Esophagus squamous epithelium (tissue), 5 donors: Measurements from ENCODE around the gene KRT6B. TPM values are rescaled to one million over a fixed set of nuclear protein-coding genes. Genes with fewer than 3 reads are reported as not detected.

Experiments used
- DNase-seq: peaks from one replicate; lab custom pipeline; 2025; lab: John Stamatoyannopoulos, UW
- H3K27ac ChIP-seq, 4 donors: fragments of 200-600 bp; sonication (generic); one replicate each; pipeline ENCODE4 v1.5.1; 2016 to 2019; ENCODE audit warnings: mild to moderate bottlenecking in 1 of 4
- H3K27me3 ChIP-seq, 4 donors: fragments of 200-600 bp; sonication (generic); 1 replicate in 3 of 4; 2 replicates in 1 of 4; pipeline versions ENCODE4 v1.5.1 to v1.6.0; 2017 to 2021; ENCODE audit warnings: antibody characterized with exemption in 1 of 4
- H3K36me3 ChIP-seq, 3 donors: fragments of 200-600 bp; sonication (generic); one replicate each; pipeline ENCODE4 v1.5.1; 2016 to 2019
- H3K4me1 ChIP-seq, 3 donors: fragments of 200-600 bp; sonication (generic); one replicate each; pipeline ENCODE4 v1.5.1; 2017 to 2019
- H3K4me3 ChIP-seq, 4 donors: fragments of 200-600 bp; sonication (generic); 1 replicate in 3 of 4; 2 replicates in 1 of 4; pipeline ENCODE4 v1.5.1; 2016 to 2019; ENCODE audit warnings: mild to moderate bottlenecking in 2 of 4, moderate library complexity in 1 of 4
- H3K9me3 ChIP-seq, 3 donors: fragments of 200-600 bp; sonication (generic); one replicate each; pipeline ENCODE4 v1.5.1; 2016 to 2019
- POLR2A ChIP-seq, 4 donors: fragments of 450-650 bp; IDR thresholded peaks; one replicate each; pipeline ENCODE4 v1.6.1; 2017; ENCODE audit warnings: antibody characterized with exemption in 4 of 4, mild to moderate bottlenecking in 4 of 4, moderate library complexity in 3 of 4
- WGBS, 2 donors: methylation state at CpG; one replicate each; pipeline ENCODE4 v1.1.5; 2018; 5-methylcytosine and 5-hydroxymethylcytosine counted together
- intact Hi-C: fragments of 100-400 bp; cut with DNase I; formaldehyde crosslinking; loops from one replicate; pipeline ENCODE4 v1.15.0; 2022
- total RNA-seq, 4 donors: library from RNA; depleted of rRNA; stranded (reverse); fragments of >200 nt; gene quantifications; one replicate each; pipeline ENCODE4 v1.1.0, GENCODE V29; 2016
- TF ChIP-seq, protein P1 (sequence below), 6 experiments: fragments of 450-650 bp in 4 of 6; fragments of 200-600 bp in 2 of 6; sonication (generic) in 2 of 6; IDR thresholded peaks; one replicate each; pipeline ENCODE4 v1.5.1; 2016 to 2019; ENCODE audit warnings: antibody characterized with exemption in 6 of 6, mild to moderate bottlenecking in 4 of 6, moderate library complexity in 4 of 6
- donor health status: DM: yes; HTN: yes; CAD: no.

KRT6B gene
- total RNA-seq, 4 donors from 2014 or later: 308 to 3,585 (median 1,609) TPM

DNA sequence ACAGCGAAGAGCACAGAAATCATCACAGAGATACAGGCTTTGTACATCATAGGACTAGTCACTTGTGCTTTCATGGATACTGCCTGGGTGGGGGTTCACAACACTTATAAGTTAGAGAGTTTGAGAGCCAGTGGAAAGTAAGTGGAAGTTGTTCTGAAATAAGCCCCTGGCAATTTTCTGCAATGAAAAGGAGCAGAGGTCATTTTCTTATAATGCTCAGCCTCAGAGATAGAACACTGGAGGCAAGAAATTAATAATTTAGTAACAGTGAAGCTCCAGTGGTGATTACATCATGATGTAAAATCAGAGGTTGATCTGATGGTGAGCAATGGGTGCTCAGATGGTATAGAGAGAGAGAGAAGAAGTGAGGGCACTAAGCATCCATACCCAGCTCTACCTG lies 35.3 kb upstream of the KRT6B start:
- TF ChIP-seq, protein P1, sequence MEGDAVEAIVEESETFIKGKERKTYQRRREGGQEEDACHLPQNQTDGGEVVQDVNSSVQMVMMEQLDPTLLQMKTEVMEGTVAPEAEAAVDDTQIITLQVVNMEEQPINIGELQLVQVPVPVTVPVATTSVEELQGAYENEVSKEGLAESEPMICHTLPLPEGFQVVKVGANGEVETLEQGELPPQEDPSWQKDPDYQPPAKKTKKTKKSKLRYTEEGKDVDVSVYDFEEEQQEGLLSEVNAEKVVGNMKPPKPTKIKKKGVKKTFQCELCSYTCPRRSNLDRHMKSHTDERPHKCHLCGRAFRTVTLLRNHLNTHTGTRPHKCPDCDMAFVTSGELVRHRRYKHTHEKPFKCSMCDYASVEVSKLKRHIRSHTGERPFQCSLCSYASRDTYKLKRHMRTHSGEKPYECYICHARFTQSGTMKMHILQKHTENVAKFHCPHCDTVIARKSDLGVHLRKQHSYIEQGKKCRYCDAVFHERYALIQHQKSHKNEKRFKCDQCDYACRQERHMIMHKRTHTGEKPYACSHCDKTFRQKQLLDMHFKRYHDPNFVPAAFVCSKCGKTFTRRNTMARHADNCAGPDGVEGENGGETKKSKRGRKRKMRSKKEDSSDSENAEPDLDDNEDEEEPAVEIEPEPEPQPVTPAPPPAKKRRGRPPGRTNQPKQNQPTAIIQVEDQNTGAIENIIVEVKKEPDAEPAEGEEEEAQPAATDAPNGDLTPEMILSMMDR (IDR thresholded peaks at IDR 0.05): no peak
- no peak for TF ChIP-seq POLR2A (IDR thresholded peaks at IDR 0.05)

DNA sequence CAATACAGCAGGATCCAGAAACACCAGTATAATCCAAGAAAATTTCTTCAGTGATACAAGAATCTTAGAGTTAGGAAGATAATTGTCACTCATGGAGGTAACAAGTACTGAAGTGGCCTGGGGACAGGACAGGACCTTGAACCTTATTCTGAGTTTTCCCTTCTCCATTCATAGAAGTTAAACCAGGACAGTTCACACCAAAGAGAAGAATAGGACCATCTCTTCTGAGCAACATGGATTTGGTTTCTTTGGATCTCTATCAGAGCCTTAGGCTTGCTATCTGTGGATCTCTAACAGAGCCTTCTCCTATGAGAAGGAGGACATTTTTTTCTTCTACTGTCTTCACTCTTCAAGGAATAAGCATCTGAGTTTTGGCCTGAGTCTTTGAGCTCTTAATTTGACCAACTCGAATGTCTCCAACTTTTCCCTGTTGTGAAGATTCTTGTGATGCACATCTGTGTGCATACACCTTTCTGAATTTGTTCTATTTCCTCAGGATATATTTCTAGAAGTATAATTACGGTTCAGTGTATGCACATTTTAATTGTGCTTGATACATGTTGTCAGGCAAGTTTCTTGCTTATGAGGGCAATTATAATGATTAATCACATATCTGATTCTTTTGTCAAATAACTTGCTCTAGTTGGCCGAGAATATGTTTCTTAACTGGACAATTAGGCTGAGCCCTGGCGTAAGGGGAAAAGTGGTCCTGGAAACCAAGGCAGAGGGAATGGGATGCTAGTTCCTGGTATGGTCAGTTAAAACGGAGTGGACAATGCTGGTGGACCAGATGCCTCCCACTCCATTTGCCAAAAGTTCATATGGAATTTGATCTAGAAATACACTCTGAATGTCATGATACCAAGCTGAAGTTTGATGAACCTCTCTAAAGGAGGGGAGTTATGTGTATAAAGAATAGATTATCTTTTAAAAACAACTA lies 34.5 kb upstream of the KRT6B start:
- 63 to 67% methylated on average over 5 of the region's 5 CpGs for WGBS, 2 donors
- DNase-seq: no peak
- intact Hi-C loops: no loop called here

More for the DNA sequence above, 35.3 kb upstream of the KRT6B start:
- Histone ChIP-seq H3K27me3 (no peaks in the 10 kb centered on the region), H3K36me3 (peaks cover 0 to 37% (median 0%) of the 10 kb centered on the region in 3 donors), H3K27ac (no peak overlapping the region), H3K4me1 (peaks cover 0 to 12% (median 0%) of the 10 kb centered on the region in 3 donors), H3K4me3 (no peak overlapping the region), H3K9me3 (no peaks in the 10 kb centered on the region)
- 43 to 82% methylated on average over 1 of the region's 1 CpG for WGBS, 2 donors
- intact Hi-C loops: no loop called here
- DNase-seq: no peak

DNA sequence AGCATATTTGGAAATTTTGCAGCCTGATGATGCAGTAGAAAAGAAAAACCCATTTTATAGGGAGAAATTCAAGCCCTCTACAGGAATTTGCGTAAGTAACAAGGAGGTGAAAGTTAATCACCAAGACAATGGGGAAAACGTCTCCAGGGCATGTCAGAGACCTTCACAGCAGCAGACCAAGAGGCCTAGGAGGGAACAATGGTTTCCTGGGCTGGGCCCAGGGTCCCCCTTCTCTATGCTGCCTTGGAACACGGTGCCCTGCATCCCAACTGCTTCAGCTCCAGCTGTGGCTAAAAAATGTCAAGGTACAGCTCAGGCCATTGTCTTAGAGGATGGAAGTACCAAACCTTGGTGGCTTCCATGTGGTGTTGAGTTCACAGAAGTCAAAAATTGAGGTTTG lies 28.1 kb upstream of the KRT6B start:
- Histone ChIP-seq H3K4me1 (no peaks in the 10 kb centered on the region), H3K27me3 (no peaks in the 10 kb centered on the region), H3K4me3 (no peak overlapping the region), H3K36me3 (no peaks in the 10 kb centered on the region), H3K9me3 (no peaks in the 10 kb centered on the region), H3K27ac (no peak overlapping the region)
- intact Hi-C loops: no loop called here
- no peak for TF ChIP-seq POLR2A (IDR thresholded peaks at IDR 0.05)
- TF ChIP-seq, protein P1 (IDR thresholded peaks at IDR 0.05): no peak
- no peak for DNase-seq
- 66 to 76% methylated on average over 3 of the region's 3 CpGs for WGBS, 2 donors

More for the DNA sequence above, 34.5 kb upstream of the KRT6B start:
- H3K4me1 ChIP-seq: peaks cover 0 to 4% (median 0%) of the 10 kb centered on the region in 3 donors
- H3K9me3 ChIP-seq: no peaks in the 10 kb centered on the region
- no peaks in the 10 kb centered on the region for H3K27me3 ChIP-seq
- peaks cover 0 to 37% (median 0%) of the 10 kb centered on the region in 3 donors for H3K36me3 ChIP-seq
- H3K4me3 ChIP-seq: no peak overlapping the region
- H3K27ac ChIP-seq: no peak overlapping the region
- TF ChIP-seq, protein P1 (IDR thresholded peaks at IDR 0.05): no peak
- TF ChIP-seq POLR2A (IDR thresholded peaks at IDR 0.05): no peak

DNA sequence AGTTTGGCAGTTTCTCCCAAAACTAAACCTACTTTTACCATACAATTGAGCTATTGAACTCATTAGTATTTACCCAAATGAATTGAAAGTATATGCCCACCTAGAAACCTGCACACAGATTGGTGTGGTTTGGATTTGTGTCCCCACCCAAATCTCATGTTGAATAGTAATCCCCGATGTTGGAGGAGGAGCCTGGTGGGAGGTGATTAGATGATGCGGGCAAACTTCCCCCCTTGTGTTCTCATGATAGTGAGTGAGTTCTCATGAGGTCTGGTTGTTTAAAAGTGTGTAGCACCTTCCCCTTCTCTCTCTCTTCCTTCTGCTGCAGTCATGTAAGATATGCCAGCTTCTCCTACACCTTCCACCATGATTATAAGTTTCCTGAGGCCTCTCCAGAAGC lies 25.7 kb upstream of the KRT6B start:
- Histone ChIP-seq H3K27ac (no peak overlapping the region), H3K27me3 (no peaks in the 10 kb centered on the region), H3K9me3 (no peaks in the 10 kb centered on the region), H3K4me3 (no peak overlapping the region), H3K36me3 (no peaks in the 10 kb centered on the region), H3K4me1 (peaks cover 0 to 7% (median 0%) of the 10 kb centered on the region in 3 donors)
- TF ChIP-seq, protein P1 (IDR thresholded peaks at IDR 0.05): no peak
- TF ChIP-seq POLR2A (IDR thresholded peaks at IDR 0.05): no peak
- intact Hi-C loops: no loop called here
- DNase-seq: no peak
- WGBS, 2 donors: 56 to 78% methylated on average over 2 of the region's 2 CpGs

DNA sequence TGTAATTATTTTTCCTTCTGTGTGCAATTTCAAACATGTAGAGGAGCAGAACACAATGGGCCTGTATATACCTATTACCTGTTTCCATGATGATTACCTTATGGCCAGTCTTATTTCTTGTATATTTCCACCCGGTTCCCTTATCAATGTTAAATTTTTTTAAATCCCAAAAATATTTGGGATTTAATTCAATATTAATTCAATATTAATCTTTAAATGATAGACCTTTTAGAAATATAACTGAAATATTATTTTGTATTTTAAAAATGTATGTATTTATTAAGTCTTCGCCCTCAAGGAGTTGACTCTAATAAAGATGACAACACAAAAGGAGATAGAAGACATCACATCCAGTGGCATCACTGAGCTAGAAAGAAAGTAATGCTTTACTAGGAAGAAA lies 22.3 kb upstream of the KRT6B start:
- H3K27ac ChIP-seq: peak overlapping the region in 2 of 4 donors; percentile 56 to 58
- 81 to 87% methylated on average over 2 of the region's 2 CpGs for WGBS, 2 donors
- intact Hi-C loops: no loop called here
- no peaks in the 10 kb centered on the region for H3K36me3 ChIP-seq
- no peaks in the 10 kb centered on the region for H3K27me3 ChIP-seq
- no peaks in the 10 kb centered on the region for H3K9me3 ChIP-seq
- H3K4me1 ChIP-seq: peaks cover 0 to 7% (median 0%) of the 10 kb centered on the region in 3 donors
- no peak for TF ChIP-seq POLR2A (IDR thresholded peaks at IDR 0.05)
- TF ChIP-seq, protein P1 (IDR thresholded peaks at IDR 0.05): no peak
- no peak for DNase-seq
- no peak overlapping the region for H3K4me3 ChIP-seq
